Jurkat, Clone E6-1 (cell line): Measurements from ENCODE around the gene ZSCAN23.

Experiments
- DNase-seq: peaks from one replicate; pipeline ENCODE4 v3.0.0-alpha.2; 2011; ENCODE audit warnings: low read depth, low spot score
- H3K4me3 ChIP-seq: 2 replicates; pipeline ENCODE4 v1.5.1; 2011; ENCODE audit warnings: mild to moderate bottlenecking, low read length, control low read depth, moderate library complexity

Gene ZSCAN23

GRCh38 chr6:28393912-28394662 is 49.2 kb downstream of the ZSCAN23 start:
- peak; percentile 15 for DNase-seq

DNA sequence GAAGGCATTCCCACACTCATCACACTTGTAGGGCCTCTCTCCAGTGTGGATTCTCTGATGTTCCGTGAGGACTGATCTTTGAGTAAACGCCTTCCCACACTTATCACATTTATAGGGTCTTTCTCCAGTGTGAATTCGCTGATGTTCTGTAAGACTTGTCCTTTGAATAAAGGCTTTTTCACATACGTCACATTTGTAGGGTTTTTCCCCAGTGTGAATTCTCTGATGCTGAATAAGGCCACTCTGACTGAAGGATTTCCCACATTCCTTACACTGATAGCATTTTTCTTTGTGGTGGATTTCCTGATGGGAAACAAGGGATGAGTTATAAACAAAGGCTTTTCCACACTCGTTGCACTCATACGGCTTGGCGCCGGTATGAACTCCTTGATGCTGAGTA is 52.6 kb downstream of the ZSCAN23 start:
- DNase-seq, result no peak
- no peak overlapping the region for H3K4me3 ChIP-seq

More at GRCh38 chr6:28393912-28394662, 49.2 kb downstream of the ZSCAN23 start:
- H3K4me3 ChIP-seq, result no peak overlapping the region

DNA sequence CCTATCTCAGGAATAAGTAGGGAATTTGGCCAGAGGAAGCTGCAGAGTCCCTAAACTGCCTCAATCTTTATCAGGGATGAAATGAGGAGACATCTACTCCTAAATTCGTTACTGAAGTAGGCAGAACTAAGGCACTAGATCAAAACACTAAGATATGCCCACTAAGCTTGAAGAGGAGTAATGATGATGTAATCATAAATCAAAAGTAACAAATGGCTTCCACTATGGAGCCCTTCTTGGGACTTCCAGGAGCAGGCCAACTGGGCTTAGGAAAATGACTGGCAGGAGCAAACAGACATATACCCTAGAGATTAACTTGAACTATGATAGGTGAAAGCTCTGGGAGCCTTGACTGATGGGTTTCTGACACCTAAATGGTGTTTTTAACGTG is 59.2 kb downstream of the ZSCAN23 start:
- H3K4me3 ChIP-seq, result no peak overlapping the region
- DNase-seq, result no peak

DNA sequence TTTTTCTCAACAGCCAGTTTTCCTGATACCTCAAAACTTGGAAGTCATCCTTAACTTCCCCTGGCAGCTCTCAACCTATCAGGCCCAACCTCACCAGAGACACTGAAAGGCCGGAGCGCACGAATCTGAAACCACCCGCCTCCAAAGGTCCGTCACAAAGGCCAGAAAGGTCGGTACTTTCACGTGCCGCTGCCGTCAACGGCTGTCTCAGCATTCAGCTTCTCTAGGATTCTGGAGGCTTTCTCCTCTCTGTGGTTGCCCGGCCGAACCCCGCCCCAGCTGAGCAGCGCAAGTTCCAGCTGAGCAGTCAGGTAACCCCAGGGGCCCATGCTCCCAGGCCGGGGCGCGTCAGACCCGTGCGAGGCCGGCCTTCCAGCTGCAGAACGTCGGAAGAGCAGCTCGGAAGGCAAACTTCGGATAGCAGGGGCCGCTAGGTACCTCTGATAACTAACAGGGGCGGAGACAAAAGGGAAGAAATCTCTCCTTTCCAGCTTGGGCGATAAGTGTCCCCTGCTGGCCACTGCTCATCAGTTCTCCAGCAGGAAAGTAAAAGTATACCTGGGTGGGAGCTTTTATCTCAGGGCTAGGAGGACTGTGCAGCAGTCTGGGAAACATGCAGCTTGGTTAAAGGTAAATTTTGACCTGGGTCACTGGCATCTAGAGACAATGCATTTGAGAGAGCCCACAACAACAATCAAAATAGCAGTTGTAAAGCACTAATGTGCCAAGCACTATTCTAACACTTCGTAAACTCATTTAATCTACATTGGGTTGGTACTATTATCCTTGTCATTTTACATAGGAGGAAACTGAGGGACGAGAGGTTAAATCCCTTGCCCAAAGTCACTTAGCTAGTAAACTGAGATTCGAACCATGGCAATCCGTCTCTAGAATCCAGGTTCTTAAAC is 59.8 kb downstream of the ZSCAN23 start:
- no peak for DNase-seq
- H3K4me3 ChIP-seq, result no peak overlapping the region
